Psoas muscle (tissue), 8 donors: ENCODE data around the gene RALGAPA2. TPM values are rescaled to one million over a fixed set of nuclear protein-coding genes. Genes with fewer than 3 reads are reported as not detected.

Source experiments
- ATAC-seq, 4 donors: fragments of 200-7000 bp; cut with Tn5 transposase; one replicate each; pipeline ENCODE4 v1.9.1; 2020; ENCODE audit warnings: moderate library complexity in 3 of 4, mild to moderate bottlenecking in 2 of 4
- DNase-seq, 2 donors: peaks; one replicate each; pipeline ENCODE4 v3.0.0-alpha.2; 2020
- H3K27ac ChIP-seq: fragments of 200-600 bp; one replicate; pipeline ENCODE4 v1.8.0; 2022
- H3K27me3 ChIP-seq, 3 donors: fragments of 200-600 bp in 1 of 3; one replicate each; pipeline versions ENCODE4 v1.6.1 to v1.8.0; 2013 to 2022; ENCODE audit warnings: low read length in 2 of 3, mild to moderate bottlenecking in 2 of 3, moderate library complexity in 1 of 3; ENCODE audit not compliant: insufficient read depth in 3 of 3
- H3K36me3 ChIP-seq, 2 donors: fragments of 200-600 bp in 1 of 2; one replicate each; pipeline versions ENCODE4 v1.6.1 to v1.8.0; 2013 to 2022; ENCODE audit warnings: low read depth in 1 of 2, mild to moderate bottlenecking in 1 of 2, moderate library complexity in 1 of 2; ENCODE audit not compliant: insufficient read depth in 1 of 2
- H3K4me1 ChIP-seq: fragments of 200-600 bp; one replicate; pipeline ENCODE4 v1.8.0; 2022
- H3K4me3 ChIP-seq: fragments of 200-600 bp; one replicate; pipeline ENCODE4 v1.8.0; 2022; ENCODE audit warnings: mild to moderate bottlenecking
- H3K9me3 ChIP-seq: fragments of 200-600 bp; one replicate; pipeline ENCODE4 v1.8.0; 2022
- CTCF ChIP-seq: fragments of 200-600 bp; IDR thresholded peaks from one replicate; pipeline ENCODE4 v1.8.0; 2022; ENCODE audit warnings: antibody characterized with exemption
- WGBS, 3 donors: extraction: QIAGEN DNeasy Blood & Tissue Kit; methylation state at CpG; one replicate each; pipeline versions ENCODE4 v1.1.6 to v1.1.7; 2013; 5-methylcytosine and 5-hydroxymethylcytosine counted together
- intact Hi-C, 2 donors: fragments of 100-400 bp; cut with DNase I; formaldehyde crosslinking; loops; one replicate each; pipeline versions ENCODE4 v1.11.0 to v1.14.2; 2022
- polyA plus RNA-seq, 3 donors: library from polyadenylated mRNA; stranded (reverse); fragments of 200-250 nt; gene quantifications; one replicate each; pipeline ENCODE4 v1.2.3, GENCODE V29; 2013
- total RNA-seq, 4 donors: library from RNA; stranded (reverse); fragmentation: NEBNext Ultra II Directional in 2 of 4; extraction: Animal tissue kit (Norgen Biotek cat#: 25700) in 2 of 4; gene quantifications; one replicate each; pipeline versions ENCODE4 v1.2.1 to v1.2.4, GENCODE V29; 2021 to 2023
- donor health status: healthy with polysubstance abuse.
- donor health status: DM: no; HTN: no; CAD: no; lungs with moderate emphysema.
- donor health status: Bipolar disorder and iron deficiency.
- donor health status: healthy.
- donor health status: DM: yes; HTN: yes; CAD: no.
- donor health status: DM: no; HTN: no; CAD: no.
- donor health status: DM: no; HTN: no; CAD: no.
- donor health status: DM: yes; HTN: yes; CAD: no.

The RALGAPA2 gene
- total and polyA plus RNA-seq, 7 donors, result 12.2 to 75.5 (median 51.1) TPM

- WGBS, 3 donors, result 94 to 100% (median 100%) methylated on average over 1 of the region's 1 CpG
- Histone ChIP-seq H3K27me3 (no peaks in the 10 kb centered on the region), H3K27ac (no peak overlapping the region), H3K4me1 (no peaks in the 10 kb centered on the region), H3K4me3 (no peak overlapping the region), H3K36me3 (peaks cover 3 to 14% of the 10 kb centered on the region in 2 donors), H3K9me3 (no peaks in the 10 kb centered on the region)
- DNase-seq (no peak), ATAC-seq (no peak)
- TF ChIP-seq CTCF, result no peak
- intact Hi-C loops, result no loop called here
These were observed 297.1 kb downstream of the RALGAPA2 start for GRCh38 chr20:20415321-20415720.

- Histone ChIP-seq H3K27me3 (no peaks in the 10 kb centered on the region), H3K4me3 (no peak overlapping the region), H3K4me1 (no peaks in the 10 kb centered on the region), H3K36me3 (peaks cover 3 to 14% of the 10 kb centered on the region in 2 donors), H3K9me3 (no peaks in the 10 kb centered on the region), H3K27ac (no peak overlapping the region)
- WGBS, 3 donors, result 66 to 80% (median 67%) methylated on average over 5 of the region's 5 CpGs
- DNase-seq (no peak), ATAC-seq (no peak)
- no peak for TF ChIP-seq CTCF
- intact Hi-C loops, result no loop called here
These were observed 297.7 kb downstream of the RALGAPA2 start for GRCh38 chr20:20414640-20415220.

- peaks cover 3 to 14% of the 10 kb centered on the region in 2 donors for H3K36me3 ChIP-seq
- no peak overlapping the region for H3K4me3 ChIP-seq
- no peaks in the 10 kb centered on the region for H3K9me3 ChIP-seq
- peak; percentile 28 to 58 (median 43) for ATAC-seq
- 69 to 75% (median 74%) methylated on average over 21 of the region's 21 CpGs for WGBS, 3 donors
- no peak overlapping the region for H3K27ac ChIP-seq
- intact Hi-C loops, result no loop called here
- no peaks in the 10 kb centered on the region for H3K4me1 ChIP-seq
- TF ChIP-seq CTCF, result no peak
- DNase-seq, result no peak
- no peaks in the 10 kb centered on the region for H3K27me3 ChIP-seq
These were observed 298.6 kb downstream of the RALGAPA2 start for GRCh38 chr20:20413810-20414281.

GRCh38 chr20:20412750-20413149 lies 299.7 kb downstream of the RALGAPA2 start:
- H3K9me3 ChIP-seq, result no peaks in the 10 kb centered on the region
- H3K4me3 ChIP-seq, result no peak overlapping the region
- H3K36me3 ChIP-seq, result peaks cover 3 to 6% of the 10 kb centered on the region in 2 donors
- DNase-seq (no peak), ATAC-seq (no peak)
- intact Hi-C loops, result no loop called here
- no peak overlapping the region for H3K27ac ChIP-seq
- TF ChIP-seq CTCF, result no peak
- H3K4me1 ChIP-seq, result no peaks in the 10 kb centered on the region
- no peaks in the 10 kb centered on the region for H3K27me3 ChIP-seq
- 67 to 69% (median 68%) methylated on average over 9 of the region's 9 CpGs for WGBS, 3 donors

- DNase-seq (no peak), ATAC-seq (no peak)
- Histone ChIP-seq H3K9me3 (no peaks in the 10 kb centered on the region), H3K27me3 (no peaks in the 10 kb centered on the region), H3K4me1 (no peaks in the 10 kb centered on the region), H3K36me3 (peaks cover under 1 to 2% of the 10 kb centered on the region in 2 donors), H3K27ac (no peak overlapping the region), H3K4me3 (no peak overlapping the region)
- no peak for TF ChIP-seq CTCF
- intact Hi-C loops, result no loop called here
- 80 to 90% (median 82%) methylated on average over 17 of the region's 17 CpGs for WGBS, 3 donors
These were observed 300.6 kb downstream of the RALGAPA2 start for GRCh38 chr20:20411836-20412235.
